ENCODE results near the gene GPC1.

The GPC1 gene

GRCh38 chr2:240426845-240427721 lies 8.4 kb upstream of the GPC1 start (continued):
- no peak for TF ChIP-seq ZNF488 (tag by site-specific recombination; IDR thresholded peaks at IDR 0.05)
- 0 out of 2 replicates have a peak, but pooled peaks have one; percentile 10 for TF ChIP-seq ZNF600 (tag by site-specific recombination; IDR thresholded peaks at IDR 0.05)
- TF ChIP-seq ZNF146 (tag by site-specific recombination; IDR thresholded peaks at IDR 0.05) = no peak
- no peak for TF ChIP-seq ZNF404 (tag by site-specific recombination; IDR thresholded peaks at IDR 0.05)
- no peak for TF ChIP-seq ZSCAN16 (tag by site-specific recombination; IDR thresholded peaks at IDR 0.05)
- TF ChIP-seq KLF1 (tag by site-specific recombination; IDR thresholded peaks at IDR 0.05) = peak; percentile 90
- TF ChIP-seq ZNF518A (tag by site-specific recombination; conservative IDR thresholded peaks at IDR 0.05; ENCODE audit: low read depth) = no peak
- no peak for TF ChIP-seq ZNF48 (tag by site-specific recombination; IDR thresholded peaks at IDR 0.05)
- no peak for TF ChIP-seq SP3 (tag by site-specific recombination; IDR thresholded peaks at IDR 0.05)
- TF ChIP-seq, protein P1, sequence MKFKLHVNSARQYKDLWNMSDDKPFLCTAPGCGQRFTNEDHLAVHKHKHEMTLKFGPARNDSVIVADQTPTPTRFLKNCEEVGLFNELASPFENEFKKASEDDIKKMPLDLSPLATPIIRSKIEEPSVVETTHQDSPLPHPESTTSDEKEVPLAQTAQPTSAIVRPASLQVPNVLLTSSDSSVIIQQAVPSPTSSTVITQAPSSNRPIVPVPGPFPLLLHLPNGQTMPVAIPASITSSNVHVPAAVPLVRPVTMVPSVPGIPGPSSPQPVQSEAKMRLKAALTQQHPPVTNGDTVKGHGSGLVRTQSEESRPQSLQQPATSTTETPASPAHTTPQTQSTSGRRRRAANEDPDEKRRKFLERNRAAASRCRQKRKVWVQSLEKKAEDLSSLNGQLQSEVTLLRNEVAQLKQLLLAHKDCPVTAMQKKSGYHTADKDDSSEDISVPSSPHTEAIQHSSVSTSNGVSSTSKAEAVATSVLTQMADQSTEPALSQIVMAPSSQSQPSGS (tag by site-specific recombination; IDR thresholded peaks at IDR 0.05; ENCODE audit: low read depth) = peak; percentile 66
- TF ChIP-seq GLIS2 (tag by site-specific recombination; IDR thresholded peaks at IDR 0.05) = no peak
- TF ChIP-seq ZNF521 (tag by site-specific recombination; IDR thresholded peaks at IDR 0.05) = no peak
- TF ChIP-seq ZNF214 (tag by site-specific recombination; IDR thresholded peaks at IDR 0.05; ENCODE audit: borderline replicate concordance) = no peak
- TF ChIP-seq, protein P2, sequence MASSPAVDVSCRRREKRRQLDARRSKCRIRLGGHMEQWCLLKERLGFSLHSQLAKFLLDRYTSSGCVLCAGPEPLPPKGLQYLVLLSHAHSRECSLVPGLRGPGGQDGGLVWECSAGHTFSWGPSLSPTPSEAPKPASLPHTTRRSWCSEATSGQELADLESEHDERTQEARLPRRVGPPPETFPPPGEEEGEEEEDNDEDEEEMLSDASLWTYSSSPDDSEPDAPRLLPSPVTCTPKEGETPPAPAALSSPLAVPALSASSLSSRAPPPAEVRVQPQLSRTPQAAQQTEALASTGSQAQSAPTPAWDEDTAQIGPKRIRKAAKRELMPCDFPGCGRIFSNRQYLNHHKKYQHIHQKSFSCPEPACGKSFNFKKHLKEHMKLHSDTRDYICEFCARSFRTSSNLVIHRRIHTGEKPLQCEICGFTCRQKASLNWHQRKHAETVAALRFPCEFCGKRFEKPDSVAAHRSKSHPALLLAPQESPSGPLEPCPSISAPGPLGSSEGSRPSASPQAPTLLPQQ (tag by site-specific recombination; IDR thresholded peaks at IDR 0.05) = peak; percentile 46; the same call in 1 of the 2 replicates
- TF ChIP-seq ZNF654 (tag by site-specific recombination; IDR thresholded peaks at IDR 0.05; ENCODE audit: low read depth) = no peak
- no peak for TF ChIP-seq ZBTB49 (tag by site-specific recombination; IDR thresholded peaks at IDR 0.05; ENCODE audit: low read depth)
- no peak for TF ChIP-seq ZNF274 (IDR thresholded peaks at IDR 0.05; ENCODE audit: low read length)
- no peak for TF ChIP-seq ZNF274 (tag by site-specific recombination; IDR thresholded peaks at IDR 0.05; ENCODE audit: borderline replicate concordance)
- TF ChIP-seq ZNF626 (tag by site-specific recombination; IDR thresholded peaks at IDR 0.05) = no peak
- peak; percentile 79 for TF ChIP-seq TRIM28 (IDR thresholded peaks at IDR 0.05; ENCODE audit: borderline replicate concordance, low read length)
- TF ChIP-seq ZNF677 (tag by site-specific recombination; IDR thresholded peaks at IDR 0.05) = no peak
- TF ChIP-seq ZSCAN30 (tag by site-specific recombination; IDR thresholded peaks at IDR 0.05) = no peak
- TF ChIP-seq ZNF785 (tag by site-specific recombination; IDR thresholded peaks at IDR 0.05) = no peak
- TF ChIP-seq, protein P3, sequence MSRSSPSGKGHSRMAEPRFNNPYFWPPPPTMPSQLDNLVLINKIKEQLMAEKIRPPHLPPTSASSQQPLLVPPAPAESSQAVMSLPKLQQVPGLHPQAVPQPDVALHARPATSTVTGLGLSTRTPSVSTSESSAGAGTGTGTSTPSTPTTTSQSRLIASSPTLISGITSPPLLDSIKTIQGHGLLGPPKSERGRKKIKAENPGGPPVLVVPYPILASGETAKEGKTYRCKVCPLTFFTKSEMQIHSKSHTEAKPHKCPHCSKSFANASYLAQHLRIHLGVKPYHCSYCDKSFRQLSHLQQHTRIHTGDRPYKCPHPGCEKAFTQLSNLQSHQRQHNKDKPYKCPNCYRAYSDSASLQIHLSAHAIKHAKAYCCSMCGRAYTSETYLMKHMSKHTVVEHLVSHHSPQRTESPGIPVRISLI (tag by site-specific recombination; IDR thresholded peaks at IDR 0.05) = no peak
- no peak for TF ChIP-seq ZNF121 (tag by site-specific recombination; IDR thresholded peaks at IDR 0.05)
- no peak for TF ChIP-seq BCL6B (tag by site-specific recombination; IDR thresholded peaks at IDR 0.05)

All from HEK293 (cell line).